HG03159 (cell line): ENCODE data around the gene TADA1.
"Not testable (repeated sequence)": the region's sequence is repeated elsewhere in the genome, so short reads cannot be mapped to it uniquely, and the experiment has no call there.

Source experiments
- ATAC-seq: cut with Tn5 transposase; IDR thresholded peaks from one replicate; pipeline ENCODE4 v1.9.1; 2021; ENCODE audit warnings: mild to moderate bottlenecking, moderate library complexity; ENCODE audit not compliant: unreplicated experiment

Gene TADA1

DNA sequence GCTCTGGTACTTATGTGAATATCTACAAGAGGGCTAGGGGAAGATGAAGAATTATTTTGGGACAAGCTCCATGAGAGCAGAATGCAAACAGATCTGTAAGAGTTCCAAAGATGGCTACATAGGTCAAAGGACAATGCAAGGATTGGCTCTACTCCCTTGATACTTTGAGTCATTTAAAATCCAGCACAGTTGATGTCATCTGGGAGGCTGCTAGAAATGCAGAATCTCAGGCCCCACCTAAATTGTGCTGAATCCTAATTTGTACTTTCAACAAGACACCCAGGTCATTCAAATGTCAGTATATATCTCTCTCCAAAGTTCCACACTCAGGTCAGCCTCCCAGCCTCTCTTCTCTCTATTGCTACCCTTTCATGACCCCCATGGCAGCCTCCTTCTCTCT lies 23.7 kb upstream of the TADA1 start:
- ATAC-seq, result no peak

DNA sequence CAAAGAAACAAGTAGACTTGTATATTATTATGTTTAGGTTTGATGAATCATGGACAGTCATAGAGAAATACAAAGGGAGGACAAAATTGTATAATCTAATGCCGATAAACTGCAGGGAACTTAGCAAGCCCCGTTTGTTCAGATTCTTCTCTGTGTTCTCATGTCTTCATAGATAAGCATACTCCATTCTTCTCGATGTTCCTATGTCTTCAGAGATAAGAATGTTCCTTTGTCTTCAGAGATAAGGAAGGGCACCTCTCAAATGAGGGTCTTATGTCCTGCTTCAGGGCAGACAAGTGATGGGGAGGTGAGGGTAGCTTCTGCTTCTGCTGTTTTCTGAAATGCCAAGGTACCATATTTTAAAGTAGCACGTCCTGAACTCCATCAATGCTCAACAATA lies 19.7 kb upstream of the TADA1 start:
- no peak for ATAC-seq

DNA sequence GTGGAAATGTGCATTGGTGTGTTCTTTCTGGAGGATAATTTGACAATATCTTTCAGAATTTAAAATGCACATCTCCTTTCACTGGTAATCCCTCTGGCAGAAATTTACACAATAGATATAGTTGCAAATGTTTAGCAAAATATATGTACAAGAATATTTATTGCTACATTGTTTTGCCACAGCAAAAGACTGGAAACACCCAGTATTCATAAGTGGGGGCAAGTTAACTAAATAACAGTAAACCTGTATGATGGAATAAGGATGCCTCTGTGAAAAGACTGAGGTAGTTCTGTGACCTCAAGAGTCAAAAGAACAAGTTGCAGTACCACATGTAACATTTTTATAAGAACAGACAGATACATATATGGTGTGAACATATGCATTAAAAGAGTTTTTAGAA lies 13.7 kb upstream of the TADA1 start:
- ATAC-seq, result no peak

DNA sequence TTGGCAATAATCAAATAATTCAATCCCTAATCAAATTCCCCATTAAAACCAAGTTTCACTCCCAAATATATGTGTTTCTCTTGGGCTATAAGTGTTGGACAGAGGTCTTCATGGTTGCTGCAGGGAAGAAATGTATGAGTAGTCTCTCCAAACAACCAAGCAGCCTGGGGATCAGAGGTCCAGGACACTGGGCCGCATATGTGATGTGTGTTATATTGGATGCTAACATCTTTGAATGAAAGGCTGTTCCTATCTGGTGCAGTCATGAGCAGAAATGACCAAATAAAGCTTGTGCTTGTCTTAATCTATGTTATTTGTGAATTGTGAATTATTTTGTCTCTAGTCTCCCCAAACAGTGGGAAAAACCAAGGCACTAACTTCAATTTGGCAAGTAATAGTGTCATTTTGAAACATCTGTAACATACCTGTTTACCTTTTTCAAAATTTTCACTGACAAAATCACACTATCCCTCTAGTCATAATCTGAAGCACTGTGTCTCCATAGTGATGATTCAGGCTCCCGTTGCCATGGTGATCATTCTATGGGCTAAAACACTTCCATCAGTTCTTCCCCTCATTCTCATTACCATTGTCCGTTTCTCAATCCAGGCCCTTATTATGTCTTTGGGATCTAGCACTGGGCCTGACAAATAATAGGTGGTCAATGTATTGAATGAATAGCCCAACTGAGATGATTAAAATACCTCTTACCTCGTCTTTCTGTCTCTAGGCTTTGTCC lies 12.5 kb upstream of the TADA1 start:
- no peak for ATAC-seq

DNA sequence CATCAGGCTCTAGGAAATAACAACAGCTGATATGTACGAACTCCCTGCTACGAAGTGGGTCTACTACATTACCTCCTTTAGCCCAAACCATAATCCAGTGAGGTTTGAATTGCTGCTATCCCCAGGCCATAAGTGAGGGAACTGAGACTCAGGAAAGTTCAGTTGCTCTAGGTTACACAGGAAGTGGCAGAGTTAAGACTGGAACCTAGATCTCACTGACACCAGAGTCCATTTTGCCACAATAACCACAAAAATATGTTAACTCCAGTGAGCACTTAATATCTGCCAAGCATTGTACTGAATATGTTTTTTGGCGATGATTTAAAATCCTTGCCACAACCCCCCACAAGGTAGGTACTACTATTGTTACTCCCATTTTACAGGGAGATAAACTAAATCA lies 8.9 kb upstream of the TADA1 start:
- no peak for ATAC-seq

DNA sequence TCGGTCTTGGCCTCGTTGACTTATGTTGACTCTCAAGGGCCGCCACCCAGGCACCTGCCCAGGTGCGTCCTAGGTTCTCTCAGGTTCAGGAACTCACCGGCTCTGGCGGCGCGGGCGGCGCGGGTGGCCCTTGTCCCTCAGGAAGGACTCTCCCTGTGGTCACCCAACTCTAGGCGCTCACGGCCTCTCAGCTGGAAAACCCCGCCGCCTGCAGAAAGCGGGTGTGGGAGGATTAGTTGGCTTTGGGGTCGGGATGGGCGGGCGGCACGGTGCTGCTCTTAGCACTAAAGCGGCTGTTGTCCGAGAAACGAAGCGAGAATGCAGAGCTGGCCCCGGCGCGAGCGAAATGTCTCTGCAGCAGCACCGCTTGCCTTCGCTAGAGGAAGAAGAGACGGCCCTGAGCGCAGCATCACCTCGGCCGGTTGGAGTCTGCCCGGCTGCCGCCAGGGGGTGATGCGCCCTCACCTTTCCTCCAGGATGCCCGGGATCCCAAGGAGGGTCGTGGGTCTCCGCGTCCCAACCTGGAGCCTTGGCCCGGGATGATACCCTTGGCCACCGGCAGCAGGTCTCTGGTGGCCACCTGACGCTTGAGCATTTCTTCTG lies 8.1 kb upstream of the TADA1 start:
- no peak for ATAC-seq

DNA sequence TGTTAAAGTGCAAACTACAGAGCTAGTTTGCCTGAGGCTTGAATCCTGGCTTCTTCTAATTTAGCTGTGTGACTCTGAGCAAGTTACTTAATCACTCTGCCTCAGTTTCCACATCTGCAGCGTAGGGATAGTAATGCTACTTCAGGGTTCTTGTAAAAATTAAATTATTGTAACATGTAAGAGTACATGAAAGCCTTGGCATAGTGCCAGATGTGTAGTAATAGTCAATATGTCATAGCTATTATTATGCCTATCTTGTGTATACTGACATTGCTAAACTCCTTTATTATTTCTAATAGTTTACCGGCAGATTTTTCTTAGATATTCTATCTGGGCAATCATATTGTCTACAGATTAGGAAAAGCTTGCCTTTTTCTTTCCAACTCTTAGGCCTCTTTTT lies 6.8 kb upstream of the TADA1 start:
- ATAC-seq, result no peak

DNA sequence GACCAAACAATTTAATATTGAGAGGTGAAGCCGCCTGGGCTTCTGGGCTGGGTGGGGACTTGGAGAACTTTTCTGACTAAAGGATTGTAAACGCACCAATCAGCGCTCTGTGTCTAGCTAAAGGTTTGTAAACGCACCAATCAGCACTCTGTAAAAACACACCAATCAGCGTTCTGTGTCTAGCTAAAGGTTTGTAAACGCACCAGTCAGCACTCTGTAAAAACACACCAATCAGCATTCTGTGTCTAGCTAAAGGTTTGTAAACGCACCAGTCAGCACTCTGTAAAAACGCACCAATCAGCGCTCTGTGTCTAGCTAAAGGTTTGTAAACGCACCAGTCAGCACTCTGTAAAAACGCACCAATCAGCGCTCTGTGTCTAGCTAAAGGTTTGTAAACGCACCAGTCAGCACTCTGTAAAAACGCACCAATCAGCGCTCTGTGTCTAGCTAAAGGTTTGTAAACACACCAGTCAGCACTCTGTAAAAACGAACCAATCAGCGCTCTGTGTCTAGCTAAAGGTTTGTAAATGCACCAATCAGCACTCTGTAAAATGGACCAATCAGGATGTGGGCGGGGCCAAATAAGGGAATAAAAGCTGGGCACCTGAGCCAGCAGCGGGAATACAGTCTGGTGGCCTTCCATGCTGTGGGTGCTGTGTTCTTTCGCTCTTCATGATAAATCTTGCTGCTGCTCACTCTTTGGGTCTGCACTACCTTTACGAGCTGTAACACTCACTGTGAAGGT lies 2.3 kb upstream of the TADA1 start:
- ATAC-seq, result not testable (repeated sequence)

DNA sequence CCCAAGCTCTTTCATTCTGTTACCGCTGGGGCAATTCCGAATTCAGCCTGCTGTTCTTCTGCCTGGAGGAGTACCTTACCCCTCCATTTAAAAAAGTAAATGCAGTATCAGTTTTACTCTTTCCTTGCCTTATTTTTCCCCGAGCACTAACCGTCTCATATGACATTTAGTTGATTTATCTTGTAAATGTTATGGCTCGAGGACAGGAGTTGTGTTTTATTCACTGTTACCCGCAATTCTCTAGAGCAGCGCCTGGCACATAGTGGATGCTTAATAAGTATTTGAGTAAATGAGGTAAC lies 425 bp upstream of the TADA1 start:
- peak; percentile 1 for ATAC-seq

DNA sequence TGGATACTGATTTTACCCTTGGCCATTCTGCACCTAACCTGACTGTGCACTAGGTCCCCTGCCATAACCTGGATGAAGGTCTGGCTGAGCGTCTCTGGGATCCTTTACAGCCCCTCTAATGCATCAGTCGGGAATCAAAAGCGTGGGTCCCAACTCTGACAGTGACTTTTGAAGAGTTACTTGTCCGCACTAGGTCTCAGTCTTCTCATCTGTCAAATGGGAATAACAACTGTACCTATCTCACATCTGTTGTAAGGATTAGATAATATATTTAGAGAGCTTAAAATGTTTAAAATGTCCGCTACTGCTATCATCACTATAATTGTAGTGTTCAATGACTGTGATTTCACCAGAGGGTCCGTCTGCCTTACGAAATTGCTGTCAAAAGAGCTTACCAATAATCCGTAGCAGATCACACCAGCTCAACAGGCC lies 746 bp downstream of the TADA1 start:
- ATAC-seq, result no peak

DNA sequence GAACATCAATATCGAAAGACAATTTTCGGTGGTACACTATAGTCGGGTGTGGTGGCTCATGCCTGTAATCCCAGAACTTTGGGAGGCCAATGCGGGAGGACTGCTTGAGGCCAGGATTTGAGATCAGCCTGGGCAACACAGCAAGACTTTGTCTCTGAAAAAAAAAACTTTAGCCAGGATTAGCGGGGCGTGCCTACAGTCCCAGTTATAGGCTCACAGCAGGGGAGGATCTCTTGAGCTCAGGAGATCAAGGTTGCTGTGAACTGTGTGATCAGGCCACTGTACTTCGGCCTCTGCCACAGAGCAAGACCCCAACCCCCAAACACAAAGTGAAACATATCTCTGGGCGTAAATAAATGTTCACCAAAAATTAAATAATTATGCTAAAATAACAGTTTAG lies 1.6 kb downstream of the TADA1 start:
- no peak for ATAC-seq

DNA sequence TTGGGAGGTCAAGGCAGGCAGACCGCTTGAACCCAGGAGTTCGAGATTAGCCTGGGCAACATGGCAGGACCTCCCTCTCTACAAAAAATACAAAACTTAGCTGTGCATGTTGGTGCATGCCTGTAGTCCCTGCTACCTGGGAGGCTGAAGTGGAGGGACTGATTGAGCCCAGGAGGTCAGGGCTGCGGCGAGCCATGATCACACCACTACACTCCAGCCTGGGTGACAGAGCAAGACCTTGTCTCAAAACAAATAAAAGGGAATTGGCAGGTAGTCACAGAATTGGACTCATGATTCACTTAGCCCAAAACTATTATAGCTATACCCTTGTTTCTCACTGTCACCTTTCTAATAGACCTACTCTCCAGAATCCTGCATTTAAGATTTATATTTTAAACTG lies 5.5 kb downstream of the TADA1 start:
- no peak for ATAC-seq

DNA sequence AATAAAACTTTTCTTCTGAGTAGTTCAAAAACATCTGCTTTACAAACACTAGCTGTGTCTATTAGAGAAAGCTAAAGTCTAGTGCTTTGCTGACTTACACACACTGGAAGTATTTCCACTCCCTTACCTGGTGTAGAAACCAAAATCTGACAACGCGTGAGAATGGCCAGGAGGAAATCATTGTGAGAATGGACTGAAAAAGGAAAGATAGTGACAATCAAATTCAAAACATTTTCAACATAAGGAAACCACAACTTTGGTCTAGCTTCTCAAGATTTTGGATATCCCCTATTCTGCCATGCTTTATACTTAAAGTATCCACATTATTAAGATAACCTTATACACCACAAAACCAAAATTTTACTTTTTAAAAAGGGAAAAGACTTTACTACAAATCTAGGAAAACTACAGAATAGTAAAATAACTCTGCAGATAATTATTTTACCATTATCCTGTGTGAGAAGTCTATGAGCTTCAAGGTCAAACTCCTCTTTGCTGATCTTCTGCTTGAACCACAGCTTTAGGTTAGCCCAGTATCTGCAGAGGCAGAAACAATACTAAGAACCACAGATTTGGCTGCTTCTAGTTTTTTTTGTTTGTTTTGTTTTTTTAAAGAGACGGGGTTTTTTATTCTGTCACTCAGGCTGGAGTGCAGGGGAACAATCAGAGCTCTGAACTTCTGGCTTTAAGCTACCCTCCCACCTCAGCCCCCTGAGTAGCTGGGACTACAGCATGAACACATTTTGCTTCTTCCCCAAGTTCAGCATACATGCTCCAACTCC lies 6.6 kb downstream of the TADA1 start:
- no peak for ATAC-seq

DNA sequence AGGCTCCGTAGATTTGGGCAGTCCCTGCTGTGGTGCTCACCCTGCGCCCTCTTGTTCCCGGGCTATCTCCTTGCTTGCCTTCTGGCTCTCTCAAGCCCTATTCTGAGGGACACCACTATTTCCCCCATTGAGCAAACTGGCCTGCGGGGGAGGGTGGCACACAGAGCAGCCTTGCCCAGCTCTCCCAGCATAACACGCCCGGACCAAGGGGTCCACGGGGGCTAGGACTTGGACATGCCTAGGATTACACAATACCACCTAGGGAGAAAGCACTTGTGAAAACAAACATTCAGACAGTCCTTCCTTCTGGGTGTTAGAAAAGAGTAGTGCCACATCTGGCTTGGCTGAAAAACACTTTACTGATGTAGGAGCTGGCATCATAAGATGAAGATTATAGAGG lies 7.4 kb downstream of the TADA1 start:
- ATAC-seq, result no peak

DNA sequence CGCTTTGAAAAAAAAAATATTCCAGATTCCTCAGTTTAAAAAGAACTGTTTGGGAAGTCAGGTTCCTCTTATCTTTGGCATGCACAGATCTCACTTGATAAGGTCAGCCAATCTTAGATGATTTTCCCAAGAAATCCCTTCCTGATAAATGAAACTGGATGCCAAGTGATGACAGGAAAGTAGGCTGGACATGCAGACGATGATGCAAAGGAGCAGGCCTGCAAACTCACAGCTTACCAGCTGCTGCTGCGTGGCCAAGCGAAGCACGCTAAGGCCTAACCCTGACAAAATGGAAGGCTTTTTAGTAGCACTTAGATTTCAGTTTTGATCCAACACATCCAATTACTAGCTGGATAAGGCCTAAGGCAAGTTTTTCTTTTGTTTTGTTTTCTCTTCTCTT lies 10.1 kb downstream of the TADA1 start:
- ATAC-seq, result no peak

DNA sequence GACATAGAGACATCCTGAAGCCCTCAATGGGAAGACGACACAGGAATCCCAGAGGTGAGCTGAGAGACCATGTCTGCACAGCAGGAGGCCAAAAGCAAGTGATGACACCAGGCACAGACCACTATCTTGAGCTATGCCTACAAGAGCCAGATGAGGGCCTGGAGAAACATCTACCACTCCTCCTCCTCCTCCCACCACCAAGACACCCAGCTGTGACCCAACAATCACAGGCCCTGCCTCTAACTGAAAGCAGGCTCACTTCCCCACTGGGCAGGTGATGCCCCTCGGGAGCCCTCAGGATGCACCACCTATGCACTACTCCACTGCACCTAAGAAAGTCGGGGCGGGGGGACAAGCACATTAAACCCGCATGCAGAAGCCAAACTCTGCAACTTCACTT lies 16.5 kb downstream of the TADA1 start:
- peak; percentile 62 for ATAC-seq

DNA sequence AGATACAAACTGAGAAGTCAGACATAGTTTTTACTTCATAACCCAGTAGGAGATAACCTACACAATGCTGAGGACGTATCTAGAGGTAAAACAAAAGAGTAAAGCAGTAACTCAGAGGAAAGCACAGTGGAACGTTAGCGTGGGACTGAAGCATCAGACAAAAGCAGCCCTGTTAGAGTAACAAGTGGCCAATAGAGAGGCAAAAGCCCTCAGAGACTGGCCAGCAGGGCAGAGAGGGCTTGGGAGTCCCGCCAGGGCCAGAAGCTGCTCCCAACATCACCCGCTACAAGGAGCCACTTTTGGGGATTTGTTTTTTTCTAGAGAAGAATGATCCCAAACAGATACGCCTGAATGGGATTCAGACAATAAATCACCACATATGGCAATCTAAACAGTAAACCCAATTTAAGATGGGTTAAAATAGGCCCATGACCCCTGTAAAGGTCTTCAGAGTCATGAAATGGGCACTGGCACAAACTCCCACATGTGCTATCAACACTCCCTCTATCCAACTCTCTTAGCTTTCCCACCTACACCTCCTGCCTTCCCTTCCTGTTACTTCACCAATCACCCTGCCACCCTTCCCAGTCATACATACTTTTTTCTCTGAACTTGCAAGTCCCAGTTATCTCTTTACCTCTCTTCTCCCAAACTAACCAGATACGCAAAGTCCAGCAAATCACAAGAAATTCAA lies 17.2 kb downstream of the TADA1 start:
- no peak for ATAC-seq

DNA sequence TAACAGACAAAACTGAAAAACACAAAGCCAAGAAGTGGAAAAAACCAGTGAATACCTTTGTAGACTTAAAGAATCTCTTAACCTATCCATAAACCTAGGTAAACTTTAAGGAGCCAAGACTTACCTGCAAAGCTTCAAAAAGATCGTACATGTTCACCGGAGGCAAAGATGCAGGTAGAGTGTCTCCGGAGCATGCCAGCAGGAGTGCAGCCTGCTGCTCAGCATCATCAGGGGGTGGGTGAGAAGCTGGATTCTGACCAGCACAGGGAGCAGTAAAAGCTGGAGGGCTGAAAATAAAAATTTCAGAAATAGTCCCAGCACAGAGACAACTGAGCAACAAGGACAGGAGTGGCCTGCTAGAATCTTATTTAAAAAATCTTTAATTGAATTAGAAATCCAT lies 18.1 kb downstream of the TADA1 start:
- ATAC-seq, result no peak

DNA sequence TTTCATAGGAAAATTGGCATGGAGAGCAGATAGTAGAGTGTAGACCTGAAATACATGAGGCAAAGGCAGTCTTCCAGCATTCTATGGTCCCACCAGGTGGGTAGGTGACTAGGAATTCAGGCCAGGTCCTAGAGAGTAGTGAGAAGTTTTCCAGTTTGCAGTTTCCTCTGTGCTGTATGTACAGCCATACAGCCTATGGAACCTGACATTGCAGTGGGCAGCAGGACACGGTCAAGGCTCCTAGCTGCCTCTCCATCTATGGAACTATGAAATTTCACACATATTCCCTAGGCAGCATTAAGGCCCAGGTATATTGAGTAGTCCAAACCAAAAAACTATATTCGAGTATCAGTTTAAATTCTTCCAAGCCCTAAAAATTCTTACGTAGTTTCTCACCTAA lies 20.5 kb downstream of the TADA1 start:
- no peak for ATAC-seq

DNA sequence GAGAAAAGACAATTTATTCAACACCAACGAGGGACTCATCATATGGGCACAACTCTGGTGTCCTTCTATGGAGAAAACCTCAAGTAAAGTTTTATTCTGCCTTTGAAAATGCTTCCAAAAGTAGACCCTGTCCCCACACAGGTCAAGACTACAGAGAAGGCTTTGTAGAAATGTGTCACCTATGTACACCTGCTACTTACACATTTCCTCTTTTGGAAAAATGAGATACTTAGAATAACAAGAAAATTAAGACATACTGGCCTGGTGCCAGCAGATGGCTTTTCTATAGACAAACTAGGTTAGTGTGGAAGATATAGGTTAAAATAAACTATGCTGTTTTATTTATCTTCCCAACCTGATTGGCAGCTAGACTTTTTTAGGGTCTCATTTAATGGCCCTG lies 23.1 kb downstream of the TADA1 start:
- no peak for ATAC-seq

DNA sequence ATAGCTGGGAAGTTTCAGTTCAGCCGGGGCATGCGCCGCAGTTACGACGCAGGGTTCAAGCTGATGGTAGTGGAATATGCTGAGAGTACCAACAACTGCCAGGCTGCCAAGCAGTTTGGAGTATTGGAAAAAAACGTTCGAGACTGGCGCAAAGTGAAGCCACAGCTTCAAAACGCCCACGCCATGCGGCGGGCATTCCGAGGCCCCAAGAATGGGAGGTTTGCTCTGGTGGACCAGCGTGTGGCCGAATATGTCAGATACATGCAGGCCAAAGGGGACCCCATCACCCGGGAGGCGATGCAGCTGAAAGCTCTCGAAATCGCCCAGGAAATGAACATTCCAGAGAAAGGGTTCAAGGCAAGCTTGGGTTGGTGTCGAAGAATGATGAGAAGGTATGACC lies 26.9 kb downstream of the TADA1 start:
- ATAC-seq, result no peak
